Muscle of leg (tissue), 11 donors: ENCODE results near the gene TBCCD1. TPM values are rescaled to one million over a fixed set of nuclear protein-coding genes. Genes with fewer than 3 reads are reported as not detected.
"Not testable (repeated sequence)": the region's sequence is repeated elsewhere in the genome, so short reads cannot be mapped to it uniquely, and the experiment has no call there.

Experiments used
- DNase-seq: peaks from one replicate; pipeline ENCODE4 v3.0.0; 2013
- H3K27ac ChIP-seq: one replicate; pipeline ENCODE4 v1.5.1; 2013; ENCODE audit warnings: mild to moderate bottlenecking, low read length, control low read depth
- H3K27me3 ChIP-seq: one replicate; pipeline ENCODE4 v1.6.1; 2013; ENCODE audit warnings: low read length; ENCODE audit not compliant: control insufficient read depth, insufficient read depth
- H3K36me3 ChIP-seq: one replicate; pipeline ENCODE4 v1.6.1; 2013; ENCODE audit warnings: low read length; ENCODE audit not compliant: control insufficient read depth, insufficient read depth
- H3K4me1 ChIP-seq: one replicate; pipeline ENCODE4 v1.6.1; 2013; ENCODE audit warnings: low read length; ENCODE audit not compliant: control insufficient read depth, insufficient read depth
- H3K4me3 ChIP-seq: one replicate; pipeline ENCODE4 v1.5.1; 2013; ENCODE audit warnings: low read length, control low read depth
- H3K9me3 ChIP-seq: replicated peaks from 2 replicates; pipeline ENCODE4 v1.6.1; 2013; ENCODE audit warnings: low read depth, low read length; ENCODE audit not compliant: control insufficient read depth
- WGBS: methylation state at CpG from one replicate; pipeline ENCODE4 v1.1.5; 2013; ENCODE audit warnings: missing lambda C conversion rate; ENCODE audit not compliant: insufficient coverage; 5-methylcytosine and 5-hydroxymethylcytosine counted together
- polyA plus RNA-seq, 8 donors: library from polyadenylated mRNA; unstranded; fragments of 120-200 nt; gene quantifications; one replicate each; pipeline versions ENCODE4 v1.2.1 to v1.2.3, GENCODE V29; 2013; ENCODE audit warnings: inconsistent platforms in 1 of 8, low replicate concordance in 1 of 8; ENCODE audit not compliant: insufficient read length in 8 of 8, insufficient read depth in 1 of 8
- total RNA-seq: library from RNA; stranded (reverse); fragments of 120-200 nt; gene quantifications from one replicate; pipeline ENCODE4 v1.2.4, GENCODE V29; 2013

Gene TBCCD1
- total and polyA plus RNA-seq, 9 donors, result 8.5 to 14.3 (median 11.0) TPM

- Histone ChIP-seq H3K36me3 (peaks cover 3% of the 10 kb centered on the region), H3K9me3 (no peaks in the 10 kb centered on the region), H3K4me3 (no peak overlapping the region), H3K27me3 (no peaks in the 10 kb centered on the region), H3K4me1 (no peaks in the 10 kb centered on the region), H3K27ac (no peak overlapping the region)
- no peak for DNase-seq
Observed at GRCh38 chr3:186536883-186537844, 30.0 kb downstream of the TBCCD1 start.

- no peak overlapping the region for H3K4me3 ChIP-seq
- H3K36me3 ChIP-seq, result peaks cover 3% of the 10 kb centered on the region
- H3K4me1 ChIP-seq, result no peaks in the 10 kb centered on the region
- no peaks in the 10 kb centered on the region for H3K9me3 ChIP-seq
- peak overlapping the region; percentile 6 for H3K27ac ChIP-seq
- no peaks in the 10 kb centered on the region for H3K27me3 ChIP-seq
- 87% methylated on average over 2 of the region's 6 CpGs for WGBS
- DNase-seq, result peak; percentile 73
Observed at GRCh38 chr3:186534113-186534669, 32.9 kb downstream of the TBCCD1 start.

GRCh38 chr3:186532598-186533072, 34.5 kb downstream of the TBCCD1 start:
- WGBS, result 0% methylated on average over 1 of the region's 1 CpG
- no peak overlapping the region for H3K27ac ChIP-seq
- no peak overlapping the region for H3K4me3 ChIP-seq
- H3K4me1 ChIP-seq, result no peaks in the 10 kb centered on the region
- DNase-seq, result no peak
- no peaks in the 10 kb centered on the region for H3K36me3 ChIP-seq
- H3K9me3 ChIP-seq, result no peaks in the 10 kb centered on the region
- no peaks in the 10 kb centered on the region for H3K27me3 ChIP-seq

GRCh38 chr3:186531694-186532093, 35.4 kb downstream of the TBCCD1 start:
- H3K4me3 ChIP-seq, H3K36me3 ChIP-seq, H3K27me3 ChIP-seq, DNase-seq, H3K4me1 ChIP-seq, H3K27ac ChIP-seq, H3K9me3 ChIP-seq: not testable (repeated sequence)
- no CpG with 5 or more reads among the region's 3 CpGs for WGBS

- Histone ChIP-seq H3K9me3 (no peaks in the 10 kb centered on the region), H3K27me3 (no peaks in the 10 kb centered on the region), H3K4me3 (no peak overlapping the region), H3K27ac (no peak overlapping the region), H3K4me1 (no peaks in the 10 kb centered on the region), H3K36me3 (no peaks in the 10 kb centered on the region)
- no peak for DNase-seq
Observed at GRCh38 chr3:186530415-186530814, 36.7 kb downstream of the TBCCD1 start.

GRCh38 chr3:186529201-186529999, 37.7 kb downstream of the TBCCD1 start:
- H3K4me3 ChIP-seq, result no peak overlapping the region
- peak; percentile 54 for DNase-seq
- no peak overlapping the region for H3K27ac ChIP-seq
- H3K36me3 ChIP-seq, result no peaks in the 10 kb centered on the region
- H3K9me3 ChIP-seq, result no peaks in the 10 kb centered on the region
- WGBS, result 75% methylated on average over 7 of the region's 11 CpGs
- no peaks in the 10 kb centered on the region for H3K4me1 ChIP-seq
- no peaks in the 10 kb centered on the region for H3K27me3 ChIP-seq

- Histone ChIP-seq H3K27ac (no peak overlapping the region), H3K4me3 (no peak overlapping the region), H3K36me3 (no peaks in the 10 kb centered on the region), H3K27me3 (no peaks in the 10 kb centered on the region), H3K9me3 (no peaks in the 10 kb centered on the region), H3K4me1 (no peaks in the 10 kb centered on the region)
- DNase-seq, result peak; percentile 48
- 62% methylated on average over 4 of the region's 6 CpGs for WGBS
Observed at GRCh38 chr3:186526256-186526606, 40.9 kb downstream of the TBCCD1 start.

GRCh38 chr3:186525369-186526255, 41.5 kb downstream of the TBCCD1 start:
- no peak for DNase-seq
- peaks cover 1% of the 10 kb centered on the region for H3K4me1 ChIP-seq
- 63% methylated on average over 5 of the region's 9 CpGs for WGBS

GRCh38 chr3:186524616-186525015, 42.5 kb downstream of the TBCCD1 start:
- WGBS, result 91% methylated on average over 4 of the region's 6 CpGs
- no peak overlapping the region for H3K4me3 ChIP-seq
- H3K27me3 ChIP-seq, result no peaks in the 10 kb centered on the region
- H3K36me3 ChIP-seq, result no peaks in the 10 kb centered on the region
- peaks cover 3% of the 10 kb centered on the region for H3K4me1 ChIP-seq
- no peaks in the 10 kb centered on the region for H3K9me3 ChIP-seq
- no peak for DNase-seq
- H3K27ac ChIP-seq, result no peak overlapping the region

More at GRCh38 chr3:186525369-186526255, 41.5 kb downstream of the TBCCD1 start:
- no peaks in the 10 kb centered on the region for H3K27me3 ChIP-seq
- no peaks in the 10 kb centered on the region for H3K9me3 ChIP-seq
- no peak overlapping the region for H3K4me3 ChIP-seq
- no peak overlapping the region for H3K27ac ChIP-seq
- no peaks in the 10 kb centered on the region for H3K36me3 ChIP-seq
